Stomach (tissue), 9 donors: ENCODE results near the gene LRP6. TPM values are rescaled to one million over a fixed set of nuclear protein-coding genes. Genes with fewer than 3 reads are reported as not detected.

Experiments
- DNase-seq, 2 donors: peaks; one replicate each; pipeline versions ENCODE4 v3.0.0 to v3.0.0-alpha.2; 2013 to 2019
- H3K27ac ChIP-seq, 5 donors: fragments of 200-600 bp in 4 of 5; sonication (generic) in 4 of 5; one replicate each; pipeline ENCODE4 v1.5.1; 2013 to 2019; ENCODE audit warnings: mild to moderate bottlenecking in 1 of 5, moderate library complexity in 1 of 5
- H3K27me3 ChIP-seq, 3 donors: fragments of 200-600 bp; sonication (generic); one replicate each; pipeline ENCODE4 v1.5.1; 2017 to 2019; ENCODE audit warnings: mixed run types in 1 of 3
- H3K36me3 ChIP-seq, 4 donors: fragments of 200-600 bp; sonication (generic); 1 replicate in 3 of 4; 2 replicates in 1 of 4; pipeline ENCODE4 v1.5.1; 2016 to 2019
- H3K4me1 ChIP-seq, 4 donors: fragments of 200-600 bp; sonication (generic); one replicate each; pipeline ENCODE4 v1.5.1; 2016 to 2019
- H3K4me3 ChIP-seq, 4 donors: fragments of 200-600 bp; sonication (generic) in 3 of 4; one replicate each; pipeline ENCODE4 v1.5.1; 2016 to 2019; ENCODE audit warnings: mild to moderate bottlenecking in 1 of 4
- H3K9me3 ChIP-seq, 4 donors: fragments of 200-600 bp; sonication (generic); one replicate each; pipeline ENCODE4 v1.5.1; 2016 to 2019
- CTCF ChIP-seq, 7 experiments: fragments of 450-650 bp in 4 of 7; fragments of 200-600 bp in 3 of 7; sonication (generic) in 3 of 7; IDR thresholded peaks; one replicate each; pipeline ENCODE4 v1.5.1; 2016 to 2019; ENCODE audit warnings: antibody characterized with exemption in 7 of 7, control low read depth in 2 of 7, mild to moderate bottlenecking in 1 of 7
- EP300 ChIP-seq: sonication (generic); formaldehyde crosslinking; IDR thresholded peaks from one replicate; pipeline ENCODE4 v1.6.1; 2017; ENCODE audit warnings: antibody characterized with exemption
- POLR2A ChIP-seq, 4 donors: fragments of 450-650 bp; IDR thresholded peaks; one replicate each; pipeline ENCODE4 v1.6.1; 2016; ENCODE audit warnings: antibody characterized with exemption in 4 of 4, control low read depth in 2 of 4, mild to moderate bottlenecking in 1 of 4, moderate library complexity in 1 of 4
- POLR2AphosphoS5 ChIP-seq, 3 donors: sonication (generic); formaldehyde crosslinking; IDR thresholded peaks; one replicate each; pipeline ENCODE4 v1.6.1; 2016; ENCODE audit warnings: antibody characterized with exemption in 3 of 3
- WGBS, 5 donors: extraction: QIAGEN DNeasy Blood & Tissue Kit in 3 of 5; methylation state at CpG; one replicate each; pipeline versions ENCODE4 v1.1.5 to v1.1.7; 2013 to 2018; 5-methylcytosine and 5-hydroxymethylcytosine counted together
- intact Hi-C: fragments of 100-400 bp; cut with DNase I; formaldehyde crosslinking; loops from one replicate; pipeline ENCODE4 v1.15.1; 2023; ENCODE audit warnings: low total_unique reads
- polyA plus RNA-seq, 3 donors: library from polyadenylated mRNA; stranded (reverse); fragments of 200-250 nt; gene quantifications; one replicate each; pipeline ENCODE4 v1.2.3, GENCODE V29; 2013
- total RNA-seq, 5 donors: library from RNA; depleted of rRNA; stranded (reverse); fragments of >200 nt; gene quantifications; one replicate each; pipeline versions ENCODE4 v1.1.0 to v1.2.3, GENCODE V29; 2014 to 2016
- donor health status: healthy with polysubstance abuse.
- donor health status: Bipolar disorder and iron deficiency.
- donor health status: healthy.

LRP6 gene
- total and polyA plus RNA-seq, 8 donors: 2.7 to 113 (median 36.8) TPM

GRCh38 chr12:12224240-12224940 lies 42.5 kb downstream of the LRP6 start:
- intact Hi-C loops: no loop called here
- TF ChIP-seq EP300: no peak
- Histone ChIP-seq H3K36me3 (no peaks in the 10 kb centered on the region), H3K4me1 (peaks cover 5 to 65% (median 26%) of the 10 kb centered on the region in 4 donors), H3K4me3 (no peak overlapping the region), H3K27me3 (no peaks in the 10 kb centered on the region), H3K27ac (no peak overlapping the region), H3K9me3 (peaks cover 0 to 4% (median 0%) of the 10 kb centered on the region in 4 donors)
- 72 to 85% (median 80%) methylated on average over 2 of the region's 2 CpGs for WGBS, 5 donors
- DNase-seq: no peak

GRCh38 chr12:12221560-12221959 lies 45.3 kb downstream of the LRP6 start:
- intact Hi-C loops: no loop called here
- 51 to 79% (median 64%) methylated on average over 2 of the region's 2 CpGs for WGBS, 5 donors
- H3K4me1 ChIP-seq: peaks cover 5 to 52% (median 28%) of the 10 kb centered on the region in 4 donors
- no peaks in the 10 kb centered on the region for H3K36me3 ChIP-seq
- no peak for TF ChIP-seq CTCF (IDR thresholded peaks at IDR 0.05)
- TF ChIP-seq POLR2AphosphoS5 (IDR thresholded peaks at IDR 0.05): no peak
- no peak for TF ChIP-seq POLR2A (IDR thresholded peaks at IDR 0.05)
- no peak overlapping the region for H3K27ac ChIP-seq
- peak in 1 of 2 donors; percentile 10 for DNase-seq
- no peak overlapping the region for H3K4me3 ChIP-seq
- H3K27me3 ChIP-seq: no peaks in the 10 kb centered on the region
- H3K9me3 ChIP-seq: peaks cover 0 to 4% (median 0%) of the 10 kb centered on the region in 4 donors

- TF ChIP-seq POLR2AphosphoS5 (IDR thresholded peaks at IDR 0.05) (no peak), EP300 (no peak), CTCF (IDR thresholded peaks at IDR 0.05) (no peak), POLR2A (IDR thresholded peaks at IDR 0.05) (no peak)
- peak in 1 of 2 donors; percentile 44 for DNase-seq
- intact Hi-C loops: no loop called here
- Histone ChIP-seq H3K27ac (peak overlapping the region in 1 of 5 donors; percentile 11), H3K4me1 (peaks cover 6 to 66% (median 40%) of the 10 kb centered on the region in 4 donors), H3K9me3 (no peaks in the 10 kb centered on the region), H3K36me3 (no peaks in the 10 kb centered on the region), H3K4me3 (no peak overlapping the region), H3K27me3 (no peaks in the 10 kb centered on the region)
- 74 to 87% (median 80%) methylated on average over 9 of the region's 9 CpGs for WGBS, 5 donors
Measured at GRCh38 chr12:12219664-12220063, 47.2 kb downstream of the LRP6 start.

GRCh38 chr12:12217018-12217359 lies 49.9 kb downstream of the LRP6 start:
- intact Hi-C loops: no loop called here
- no peak for TF ChIP-seq EP300
- TF ChIP-seq POLR2A (IDR thresholded peaks at IDR 0.05): no peak
- no peak for TF ChIP-seq POLR2AphosphoS5 (IDR thresholded peaks at IDR 0.05)
- TF ChIP-seq CTCF (IDR thresholded peaks at IDR 0.05): no peak
- 79 to 88% (median 86%) methylated on average over 5 of the region's 5 CpGs for WGBS, 5 donors
- H3K4me1 ChIP-seq: peaks cover 6 to 57% (median 38%) of the 10 kb centered on the region in 4 donors
- no peaks in the 10 kb centered on the region for H3K9me3 ChIP-seq
- peak overlapping the region in 1 of 5 donors; percentile 22 for H3K27ac ChIP-seq
- no peak for DNase-seq
- no peak overlapping the region for H3K4me3 ChIP-seq
- no peaks in the 10 kb centered on the region for H3K36me3 ChIP-seq
- no peaks in the 10 kb centered on the region for H3K27me3 ChIP-seq
